CD4-positive, alpha-beta T cell treated with Interleukin-21 for 1 hour (primary cell): ENCODE measurements around the gene CYP4V2.

Source experiments
- DNase-seq: peaks from one replicate; pipeline ENCODE4 v3.0.0-alpha.2; 2020

Gene CYP4V2

DNA sequence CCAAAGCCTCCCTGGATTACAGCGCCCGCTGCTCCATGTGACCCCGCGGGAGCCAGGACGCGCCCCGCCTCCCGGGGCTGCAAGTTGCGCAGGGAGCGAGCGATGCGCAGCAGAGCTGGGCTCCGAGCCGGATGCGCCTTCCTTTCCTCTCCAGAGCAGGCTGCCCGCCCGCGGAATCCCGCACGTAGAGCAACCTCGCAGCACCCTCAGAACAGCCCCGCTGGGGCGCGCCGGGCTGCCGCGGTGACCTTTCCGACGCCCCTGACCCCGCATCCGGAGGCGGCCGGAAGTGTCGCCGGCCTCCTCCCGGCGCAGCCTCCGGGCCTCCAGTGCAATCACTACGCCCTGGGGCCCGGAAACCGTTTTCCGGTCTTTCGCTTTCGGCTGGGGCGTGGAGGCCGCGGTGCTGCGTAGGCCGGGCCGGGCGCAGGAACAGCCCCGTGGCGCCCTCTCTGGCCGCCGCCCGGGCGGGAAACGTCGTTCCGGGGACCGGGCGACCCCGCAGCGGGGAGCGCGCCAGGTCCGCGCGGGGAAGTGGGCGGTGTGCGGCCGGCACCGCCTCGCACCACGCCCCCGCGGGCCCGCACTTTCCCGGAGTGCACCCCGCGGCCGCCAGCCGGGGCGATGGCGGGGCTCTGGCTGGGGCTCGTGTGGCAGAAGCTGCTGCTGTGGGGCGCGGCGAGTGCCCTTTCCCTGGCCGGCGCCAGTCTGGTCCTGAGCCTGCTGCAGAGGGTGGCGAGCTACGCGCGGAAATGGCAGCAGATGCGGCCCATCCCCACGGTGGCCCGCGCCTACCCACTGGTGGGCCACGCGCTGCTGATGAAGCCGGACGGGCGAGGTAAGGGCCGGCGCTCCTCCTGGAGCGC lies at the start of gene CYP4V2:
TSS of gene CYP4V2 (plus strand) at position 368 of the 866 bp plus-strand sequence. CDS start at position 625, 257 bp downstream.
- DNase-seq = peak; percentile 91

DNA sequence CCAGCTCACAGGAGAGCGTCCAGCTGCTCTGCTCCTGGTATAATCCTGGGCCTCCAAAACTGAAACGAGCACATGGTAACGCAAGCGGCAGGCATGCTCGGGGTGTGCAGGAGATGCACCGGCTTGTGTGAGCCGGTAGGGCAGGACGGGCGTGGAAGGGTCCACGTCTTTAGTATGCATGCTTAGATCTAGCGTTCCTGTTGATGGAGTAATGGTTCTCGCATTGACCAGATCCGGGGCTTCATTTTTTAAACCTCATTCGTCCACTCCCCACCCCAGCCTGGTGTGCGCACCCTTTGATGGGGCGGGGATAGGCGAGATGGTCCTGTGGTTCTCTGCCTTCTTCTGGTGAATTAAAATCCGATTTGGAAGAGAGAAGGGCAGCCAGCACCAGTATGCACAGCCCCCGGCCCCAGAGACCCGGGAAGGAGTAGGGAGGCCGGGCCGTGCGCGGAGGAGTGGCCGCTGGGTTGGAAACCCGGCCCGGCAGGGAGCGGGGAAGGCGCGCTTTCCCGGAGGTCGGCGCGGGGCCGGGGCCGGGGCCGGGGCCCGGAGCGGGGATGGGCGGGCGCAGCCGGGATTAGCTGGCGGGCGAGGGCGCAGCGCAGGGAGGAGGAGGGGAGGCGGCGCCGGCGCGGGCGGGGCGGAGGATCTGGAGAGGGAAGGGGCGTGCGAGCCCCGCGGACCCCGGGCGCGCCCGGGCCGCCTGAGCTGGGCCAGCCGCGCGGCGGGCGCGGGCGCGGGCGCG lies 47.0 kb upstream of the CYP4V2 start:
- DNase-seq = no peak

DNA sequence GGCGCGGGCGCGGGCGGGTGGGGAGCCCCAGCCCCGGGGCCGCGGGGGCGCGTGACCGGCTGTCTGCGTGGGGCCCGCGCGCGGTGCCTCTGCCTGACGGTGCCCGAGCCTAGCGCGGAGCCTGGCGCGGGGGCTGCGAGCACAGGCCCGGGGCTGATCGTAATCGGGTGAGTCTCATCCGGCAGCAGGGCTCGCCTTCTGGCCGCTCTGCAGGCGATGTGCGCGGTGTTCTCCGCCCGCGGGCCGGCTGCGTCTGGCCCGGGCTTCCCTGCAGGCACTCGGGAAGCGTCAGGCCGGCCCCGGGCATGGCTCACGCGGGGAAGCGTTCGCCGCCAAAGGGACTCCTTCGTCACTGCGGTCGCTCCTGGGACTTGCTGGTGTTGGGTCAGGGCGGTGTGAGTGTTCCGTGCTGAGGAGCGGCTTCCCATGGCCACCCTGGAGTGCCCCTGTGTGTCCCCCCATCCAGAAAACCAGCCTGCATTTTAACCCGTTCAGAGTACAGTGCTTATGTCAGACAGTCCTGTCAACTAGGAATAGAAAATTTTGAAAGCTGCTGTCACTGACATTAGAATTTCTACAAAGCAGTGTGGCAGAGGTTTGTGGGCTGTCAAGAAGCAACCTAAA lies 46.3 kb upstream of the CYP4V2 start:
- DNase-seq = no peak

DNA sequence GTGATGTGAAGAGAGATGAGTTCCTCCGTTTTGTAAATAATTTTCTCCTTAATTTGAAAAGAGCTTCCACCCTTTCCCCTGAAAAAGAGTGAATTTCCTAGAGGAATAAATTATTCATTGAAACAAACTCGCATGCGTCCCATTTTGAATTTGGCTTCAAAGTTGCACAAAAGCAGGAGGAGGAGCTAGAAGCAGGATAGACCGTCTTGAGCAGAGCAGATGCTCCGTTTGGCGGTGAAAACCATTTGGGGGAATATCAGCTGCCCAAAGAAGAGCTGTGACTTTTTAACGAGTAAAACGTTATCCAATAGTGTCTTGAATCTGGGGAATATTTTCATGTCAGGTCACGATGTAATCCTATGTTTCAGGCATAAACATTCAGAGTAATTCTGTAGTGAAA lies 44.9 kb upstream of the CYP4V2 start:
- DNase-seq = no peak

DNA sequence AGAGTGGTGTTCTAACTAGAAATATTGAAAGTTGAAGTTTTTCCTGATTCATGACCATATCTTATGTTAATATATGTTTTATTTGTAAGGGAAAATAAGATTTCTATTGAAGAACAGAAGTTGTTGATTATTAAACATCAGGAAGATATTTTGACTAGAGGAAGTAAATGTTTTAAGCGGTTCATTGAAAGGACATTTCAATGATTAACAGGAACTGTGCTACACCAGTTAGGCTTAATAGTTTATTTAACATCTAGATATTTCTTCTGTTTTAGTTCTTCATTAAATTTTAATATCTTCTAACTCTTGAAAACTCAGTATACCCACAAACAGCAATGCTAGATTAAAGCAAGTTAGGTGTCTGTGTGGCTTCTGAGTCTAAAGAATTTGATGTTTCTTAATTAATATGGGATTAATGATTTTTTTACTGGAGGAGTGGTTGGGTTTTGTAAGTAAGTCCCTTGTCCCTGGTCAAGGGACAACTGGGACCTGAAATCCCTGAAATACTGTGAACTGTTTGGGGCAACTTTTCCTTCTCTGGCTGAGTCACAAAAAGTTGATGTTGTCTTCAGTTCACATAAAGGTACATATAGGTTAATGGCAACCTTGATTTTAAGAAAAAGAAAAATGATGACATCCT lies 42.9 kb upstream of the CYP4V2 start:
- DNase-seq = no peak

DNA sequence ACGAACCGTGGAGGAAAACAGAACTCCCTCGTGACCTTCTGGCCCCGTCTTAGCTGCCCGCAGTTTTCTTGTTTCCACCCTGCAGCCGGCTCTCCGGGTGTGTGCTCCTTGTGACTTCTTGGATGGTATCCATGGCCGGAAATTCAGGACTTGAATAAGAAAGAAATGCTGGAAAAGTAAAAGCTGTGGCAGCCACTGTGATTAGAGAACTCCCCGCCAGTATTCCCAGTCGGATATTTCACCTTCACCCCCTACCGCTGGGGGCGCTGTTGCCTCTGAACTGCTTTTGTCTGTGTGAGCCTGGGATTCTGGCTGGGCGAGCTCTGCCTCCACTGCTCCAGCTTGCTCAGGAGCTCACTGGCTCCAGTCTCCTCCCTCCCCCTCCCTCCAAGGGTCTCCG lies 41.5 kb upstream of the CYP4V2 start:
- DNase-seq = no peak

DNA sequence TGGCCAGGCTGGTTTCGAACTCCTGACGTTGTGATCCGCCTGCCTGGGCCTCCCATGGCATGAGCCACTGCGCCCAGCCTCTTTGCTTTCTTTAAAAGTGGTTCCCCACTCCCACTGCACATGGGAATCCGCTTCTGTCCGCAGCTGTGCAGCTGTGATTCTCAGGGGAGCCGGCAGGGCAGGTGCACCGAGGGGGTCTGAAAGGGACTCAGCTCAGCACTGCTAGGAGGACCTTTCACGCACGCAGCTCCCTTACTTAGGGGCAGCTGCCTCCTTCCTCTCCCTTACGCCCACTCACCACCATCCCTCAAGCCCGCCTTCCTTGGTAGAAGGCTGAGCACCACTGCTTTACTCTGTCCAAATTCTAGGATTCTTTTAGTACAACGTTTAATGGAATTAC lies 40.4 kb upstream of the CYP4V2 start:
- no peak for DNase-seq

DNA sequence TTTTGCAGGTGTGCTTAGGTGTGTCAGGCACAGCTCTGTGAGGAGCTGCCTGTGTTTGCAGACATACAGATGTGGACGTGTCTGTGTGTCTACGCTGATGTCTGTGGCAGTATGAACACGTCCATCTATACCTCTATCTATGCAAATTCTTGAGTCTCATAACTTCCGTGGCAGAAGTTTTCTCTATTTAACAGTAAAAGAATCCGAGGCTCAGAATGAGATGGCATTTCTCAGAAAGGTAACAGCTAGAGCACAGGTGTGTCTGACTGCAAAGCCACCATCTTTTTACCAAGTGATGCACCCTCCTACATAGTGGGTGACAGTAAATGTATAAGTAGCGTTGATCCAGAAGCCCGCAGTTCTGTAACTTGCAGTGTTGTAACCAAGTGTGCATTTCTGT lies 39.9 kb upstream of the CYP4V2 start:
- DNase-seq = no peak

DNA sequence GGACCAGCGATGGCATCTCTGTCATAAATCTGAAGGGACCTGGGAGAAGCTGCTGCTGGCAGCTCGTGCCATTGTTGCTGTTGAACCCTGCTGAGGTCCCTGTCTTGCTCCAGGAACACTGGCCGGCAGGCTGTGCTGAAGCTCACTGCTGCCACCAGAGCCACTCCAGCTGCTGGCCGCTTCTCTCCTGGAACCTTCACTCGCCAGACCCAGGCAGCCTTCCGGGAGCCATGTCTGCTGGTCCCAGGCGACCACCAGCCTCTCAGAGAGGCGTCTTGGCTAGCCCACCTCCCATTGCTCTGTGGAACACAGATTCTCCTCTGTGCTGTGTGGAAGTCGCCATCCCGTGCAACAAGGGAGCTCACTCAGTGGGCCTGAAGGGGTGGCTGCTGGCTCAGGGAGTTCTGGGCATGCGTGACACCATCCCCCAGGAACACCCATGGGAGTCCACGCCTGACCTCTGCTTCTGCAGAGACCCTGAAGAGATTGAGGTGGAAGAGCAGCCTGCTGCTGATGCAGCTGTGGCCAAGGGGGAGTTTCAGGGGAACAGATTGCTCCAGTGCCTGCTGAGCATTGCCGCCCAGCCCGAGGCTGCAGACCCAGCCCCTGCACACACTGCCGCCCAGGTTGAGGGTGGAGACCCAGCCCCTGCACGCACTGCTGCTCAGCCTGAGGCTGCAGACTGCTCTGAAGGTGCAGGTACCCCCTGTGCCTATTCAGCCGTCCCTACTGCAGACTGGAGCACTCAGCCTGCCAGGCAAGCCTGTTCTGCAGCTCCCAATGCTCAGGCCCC lies 33.1 kb upstream of the CYP4V2 start:
- no peak for DNase-seq

DNA sequence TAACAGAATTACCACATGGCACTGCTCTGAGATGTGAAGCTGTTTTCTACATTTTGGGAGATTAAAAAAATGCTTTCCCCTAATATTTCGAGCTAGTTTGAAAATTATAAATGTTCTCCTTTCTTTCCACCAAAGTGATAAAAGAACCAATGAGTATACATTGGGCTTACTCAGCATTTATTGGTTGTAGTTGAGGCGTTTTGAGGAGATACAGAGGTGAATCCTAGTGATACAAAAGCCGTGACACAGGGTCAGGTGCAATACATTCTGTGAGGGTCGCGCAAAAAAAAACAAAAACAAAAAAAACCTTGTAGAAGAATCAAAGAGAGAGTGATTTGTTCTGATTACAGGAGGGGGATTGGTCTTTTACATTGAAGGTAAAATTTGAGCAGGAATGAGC lies 32.4 kb upstream of the CYP4V2 start:
- DNase-seq = no peak

DNA sequence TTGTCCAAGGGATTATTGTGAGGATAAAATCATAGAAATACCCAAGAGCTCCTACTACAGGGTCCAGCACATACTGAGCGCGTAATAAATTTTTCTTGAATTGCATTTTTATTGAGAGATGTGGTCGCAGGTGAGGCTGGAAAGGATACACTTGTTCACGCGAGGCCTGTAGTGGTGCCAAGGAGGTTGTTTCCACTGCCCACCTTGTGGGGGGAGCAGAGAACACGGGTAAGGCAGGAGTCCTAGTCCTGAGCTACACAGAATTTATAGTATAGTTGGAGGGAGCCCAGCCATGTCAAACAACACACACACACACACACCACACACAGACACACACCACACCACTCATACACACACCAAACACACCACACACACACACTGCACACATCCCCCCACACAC lies 31.8 kb upstream of the CYP4V2 start:
- DNase-seq = no peak

DNA sequence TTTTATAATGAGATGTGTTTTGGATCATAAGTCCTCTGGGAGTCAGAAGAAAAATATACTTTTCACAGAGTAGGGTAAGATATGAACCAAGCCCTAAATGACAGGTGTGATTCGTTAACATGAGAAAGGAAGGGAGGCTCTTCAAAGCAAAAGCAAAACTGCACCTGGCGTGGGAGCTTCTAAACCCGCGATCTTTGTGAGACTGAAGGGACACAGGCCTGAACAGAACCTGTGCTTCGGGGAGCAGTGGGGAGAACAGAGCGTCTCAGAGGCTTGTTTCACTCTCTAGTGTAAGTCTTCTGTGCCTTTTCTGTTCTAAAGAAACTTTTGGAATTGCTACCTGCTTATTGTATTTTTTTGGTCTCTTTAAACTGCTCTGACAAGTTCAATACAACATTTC lies 30.2 kb upstream of the CYP4V2 start:
- DNase-seq = peak; percentile 30

DNA sequence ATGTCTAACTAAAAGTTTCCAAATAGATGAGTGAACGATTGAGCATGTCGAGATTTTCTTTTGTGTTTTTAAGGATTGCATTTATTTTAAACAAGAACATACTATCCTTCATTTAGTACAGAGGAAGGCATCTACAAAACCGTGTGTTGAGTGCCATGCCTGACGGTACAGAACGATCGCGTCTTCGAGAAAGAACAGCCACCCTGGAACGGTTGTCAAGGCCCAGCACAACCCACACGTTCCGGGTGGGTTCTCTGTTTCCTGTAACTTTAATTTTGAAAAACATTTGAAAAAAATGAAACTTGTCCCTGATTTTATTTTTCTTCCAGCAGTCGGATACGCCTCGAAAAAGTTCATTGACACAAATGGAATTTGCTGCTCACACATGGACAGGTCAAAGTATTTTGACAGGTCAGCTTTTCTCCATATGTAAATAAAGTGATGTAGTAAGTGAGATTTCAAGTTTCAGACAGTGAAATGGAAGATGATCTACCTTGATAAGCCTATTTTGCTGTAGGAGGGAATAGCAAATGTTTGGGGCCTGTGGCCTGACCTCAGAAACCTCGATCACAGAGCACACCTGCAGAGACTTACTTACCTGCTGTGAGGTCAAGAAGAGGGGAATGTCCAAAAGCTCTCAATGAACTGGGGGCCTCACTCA lies 24.4 kb upstream of the CYP4V2 start:
- no peak for DNase-seq

DNA sequence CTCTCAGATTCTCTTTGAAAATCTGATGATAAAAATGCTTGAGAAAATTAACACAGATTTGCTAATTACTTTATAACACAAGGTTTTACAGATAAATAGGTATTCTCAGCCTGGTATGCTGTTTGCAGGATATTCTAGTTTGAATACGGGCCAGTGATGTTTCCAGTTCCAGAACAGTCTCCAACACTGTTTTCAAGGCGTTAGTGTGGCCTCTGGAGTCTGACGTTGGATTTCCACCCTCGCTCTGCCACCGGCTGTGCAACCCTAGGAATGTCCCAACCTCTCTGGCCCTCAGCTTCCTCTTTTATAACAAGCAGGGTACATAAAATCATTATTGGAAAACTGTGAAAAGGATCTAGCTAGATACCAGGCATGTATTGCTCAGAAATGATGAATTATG lies 23.8 kb upstream of the CYP4V2 start:
- DNase-seq = no peak

DNA sequence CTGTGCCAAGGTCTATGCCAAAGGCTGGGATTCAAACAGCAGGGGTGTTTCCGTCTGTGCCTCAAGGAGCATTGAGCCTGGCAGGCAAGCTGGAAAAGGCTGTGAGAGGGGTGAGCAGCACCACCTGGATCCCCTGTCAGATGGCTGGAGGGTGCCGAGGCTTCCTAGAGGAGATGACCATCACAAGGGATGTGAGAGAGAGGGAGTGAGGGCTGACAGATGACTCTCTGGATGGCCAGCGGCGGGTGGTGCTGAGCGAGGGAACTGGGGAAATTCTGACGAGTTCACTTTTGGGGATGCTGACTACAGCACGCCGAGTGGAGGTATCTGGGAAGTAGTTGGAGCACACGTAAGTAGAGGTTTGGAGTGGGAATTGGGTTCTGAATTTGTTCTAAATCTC lies 22.6 kb upstream of the CYP4V2 start:
- DNase-seq = no peak

DNA sequence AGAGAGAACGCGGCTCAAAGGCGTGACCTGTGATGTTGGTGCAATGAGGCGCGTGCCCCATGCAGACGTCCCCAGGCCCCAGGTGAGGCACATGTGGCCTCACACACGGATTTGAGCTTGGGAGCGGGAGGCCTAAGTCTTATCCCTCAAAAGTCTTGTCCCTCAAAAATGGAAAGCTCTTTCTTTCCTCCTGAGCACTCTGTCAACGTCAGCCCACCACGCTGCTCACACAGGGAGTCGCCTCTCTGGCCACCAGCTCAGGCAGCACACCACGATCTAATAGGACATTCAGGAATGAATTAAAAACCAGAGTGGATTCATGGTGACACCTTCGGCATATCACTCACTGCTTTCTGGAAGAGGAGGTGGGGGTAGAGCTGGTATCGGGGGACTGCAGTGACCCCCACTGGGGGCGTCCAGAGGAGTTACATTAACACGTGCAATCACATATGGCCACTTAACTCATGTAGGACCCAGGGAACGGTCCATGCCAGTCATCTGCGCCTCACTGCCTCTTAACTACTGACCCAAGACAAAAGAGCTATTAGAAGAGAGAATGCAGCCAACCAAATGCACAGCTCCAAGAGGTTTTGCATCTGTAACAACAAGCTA lies 21.9 kb upstream of the CYP4V2 start:
- DNase-seq = no peak

DNA sequence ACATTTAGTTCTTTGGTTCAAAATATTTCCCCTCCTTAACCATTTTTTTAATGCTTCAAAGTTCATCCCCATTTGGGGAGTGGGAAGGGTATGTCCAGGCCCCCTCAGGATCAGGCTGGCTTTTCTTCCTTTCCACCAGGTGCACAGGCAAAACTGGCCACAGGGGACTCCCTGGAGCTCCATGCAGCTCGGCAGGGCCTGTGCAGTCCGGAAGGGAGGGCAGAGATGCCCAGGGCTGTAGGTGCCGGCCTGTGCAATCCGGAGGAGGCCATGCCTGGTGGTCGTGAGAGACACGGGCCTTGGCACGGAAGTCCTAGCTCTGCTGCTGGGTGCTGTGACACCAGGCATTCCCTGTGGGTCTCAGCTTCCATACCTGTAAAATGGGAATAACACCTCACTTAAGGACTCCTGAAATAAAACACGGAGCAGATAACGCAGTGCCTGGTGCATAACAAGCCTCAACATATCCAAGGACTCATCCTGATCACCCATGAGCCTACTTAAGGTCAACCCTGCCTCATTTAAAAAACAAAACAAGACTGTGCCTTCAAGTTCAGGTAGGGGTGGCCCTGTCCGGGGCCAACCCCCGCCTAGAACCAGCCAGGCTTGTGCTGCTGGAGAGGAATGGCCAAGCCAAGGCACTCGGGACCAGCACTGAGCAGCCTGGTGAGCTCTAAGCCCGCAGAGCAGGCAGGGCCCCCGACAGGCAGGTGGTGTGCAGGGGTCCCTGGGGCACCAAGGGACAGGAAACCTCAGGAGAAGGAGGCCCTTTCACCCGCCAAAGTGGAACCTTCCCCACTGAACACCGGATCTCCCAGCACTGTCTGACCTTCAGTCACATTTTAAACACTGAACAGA lies 21.2 kb upstream of the CYP4V2 start:
- DNase-seq = no peak

DNA sequence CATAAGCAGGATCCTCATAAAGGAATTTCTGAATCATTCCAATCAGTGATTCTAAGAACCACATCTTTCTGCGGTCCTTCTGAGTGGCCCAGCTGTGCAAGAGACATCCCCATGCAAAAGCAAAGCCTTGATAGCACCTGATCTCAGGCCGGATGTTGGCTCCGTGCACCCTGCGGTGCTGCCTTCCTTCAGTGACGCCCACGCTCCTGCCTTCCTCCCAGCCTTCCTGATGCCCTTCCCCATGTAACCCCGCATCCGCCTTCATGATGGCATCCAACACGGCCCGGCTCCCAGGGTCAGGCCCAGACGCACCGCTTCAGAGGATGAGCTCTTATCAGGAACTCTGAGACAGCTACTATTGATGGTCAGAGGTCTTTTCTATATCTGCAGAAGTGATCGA lies 20.4 kb upstream of the CYP4V2 start:
- DNase-seq = no peak

DNA sequence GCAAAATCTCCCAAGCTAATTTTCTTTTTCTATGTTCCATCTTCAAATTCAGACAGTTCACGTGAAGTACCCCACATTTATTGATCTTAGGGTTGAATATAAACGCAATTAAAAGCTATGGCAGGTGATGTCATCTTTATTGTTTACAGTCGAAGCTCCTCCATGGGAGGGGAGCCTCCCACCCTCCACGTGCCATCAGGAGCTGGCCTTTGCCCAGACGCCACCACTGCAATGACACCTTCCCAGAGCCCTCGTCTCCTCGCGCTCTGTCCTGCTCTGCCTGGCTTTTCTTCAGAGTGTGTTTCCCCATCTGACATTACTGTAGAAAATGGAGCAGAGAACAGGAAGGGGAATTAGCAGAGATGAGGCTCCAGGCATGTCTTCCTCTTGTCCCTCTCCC lies 18.8 kb upstream of the CYP4V2 start:
- no peak for DNase-seq

DNA sequence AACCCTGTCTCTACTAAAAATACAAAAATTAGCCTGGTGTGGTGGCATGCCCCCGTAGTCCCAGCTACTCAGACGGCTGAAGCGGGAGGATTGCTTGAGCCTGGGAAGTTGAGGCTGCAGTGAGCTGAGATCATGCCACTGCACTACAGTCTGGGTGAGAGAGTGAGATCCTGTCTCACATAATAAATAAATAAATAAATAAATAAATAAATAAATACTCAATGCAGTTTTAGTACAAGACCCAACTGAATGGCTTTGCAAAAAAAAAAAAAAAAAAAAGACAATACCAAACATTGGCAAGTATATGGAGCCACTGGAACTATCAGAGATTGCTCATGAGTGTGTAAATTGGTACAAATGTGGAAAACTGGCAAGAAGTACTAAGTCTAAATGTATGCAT lies 3.3 kb upstream of the CYP4V2 start:
- DNase-seq = no peak

DNA sequence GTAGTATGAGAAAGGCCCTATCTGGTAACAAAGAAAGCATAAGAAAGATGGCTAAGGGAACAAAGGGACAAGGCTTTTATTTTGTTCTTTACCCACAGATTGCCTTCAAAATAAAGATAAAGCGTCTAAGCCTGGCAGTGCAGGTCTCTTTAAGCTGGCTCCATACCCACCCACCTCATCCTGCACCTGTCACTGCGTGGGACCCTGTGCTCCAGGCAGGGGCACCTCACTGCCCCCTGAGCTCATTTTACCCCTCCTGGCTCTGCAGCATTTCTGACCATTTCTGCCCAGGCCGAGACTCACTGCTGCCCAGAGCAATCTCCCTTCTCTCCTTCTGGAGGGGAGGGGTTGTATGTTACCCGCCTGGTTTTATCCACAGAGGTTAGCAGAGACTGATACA lies 1.7 kb upstream of the CYP4V2 start:
- DNase-seq = no peak
